GM23248 (cell line): ENCODE data around the gene DUSP10. TPM values are rescaled to one million over a fixed set of nuclear protein-coding genes. Genes with fewer than 3 reads are reported as not detected.

Experiments used
- DNase-seq: peaks from one replicate; pipeline ENCODE4 v3.0.0-alpha.2; 2015
- H2AFZ ChIP-seq: fragments of 200-600 bp; sonication (generic); 2 replicates; pipeline ENCODE4 v1.6.1; 2016; ENCODE audit warnings: antibody characterized with exemption
- H3F3A ChIP-seq: fragments of 200-600 bp; sonication (generic); 2 replicates; pipeline ENCODE4 v1.6.1; 2016; ENCODE audit warnings: mild to moderate bottlenecking, antibody characterized with exemption, mixed run types; ENCODE audit not compliant: insufficient read depth
- H3K27ac ChIP-seq: fragments of 200-600 bp; sonication (generic); 2 replicates; pipeline ENCODE4 v1.5.1; 2016; ENCODE audit warnings: mild to moderate bottlenecking
- H3K27me3 ChIP-seq: fragments of 200-600 bp; sonication (generic); replicated peaks from 2 replicates; pipeline ENCODE4 v1.6.1; 2016; ENCODE audit warnings: mild to moderate bottlenecking; ENCODE audit not compliant: insufficient read depth
- H3K36me3 ChIP-seq: fragments of 200-600 bp; sonication (generic); 2 replicates; pipeline ENCODE4 v1.6.1; 2016; ENCODE audit warnings: low read depth, mild to moderate bottlenecking
- H3K4me1 ChIP-seq: fragments of 200-600 bp; sonication (generic); 2 replicates; pipeline ENCODE4 v1.6.1; 2016; ENCODE audit warnings: mild to moderate bottlenecking; ENCODE audit not compliant: insufficient read depth
- H3K4me2 ChIP-seq: fragments of 200-600 bp; sonication (generic); one replicate; pipeline ENCODE4 v1.6.1; 2016; ENCODE audit warnings: mild to moderate bottlenecking; ENCODE audit not compliant: unreplicated experiment
- H3K4me3 ChIP-seq: fragments of 200-600 bp; sonication (generic); 2 replicates; pipeline ENCODE4 v1.5.1; 2016; ENCODE audit warnings: mild to moderate bottlenecking
- H3K79me2 ChIP-seq: fragments of 200-600 bp; sonication (generic); 2 replicates; pipeline ENCODE4 v1.6.1; 2016; ENCODE audit warnings: mild to moderate bottlenecking; ENCODE audit not compliant: insufficient read depth
- H3K9ac ChIP-seq: fragments of 200-600 bp; sonication (generic); 2 replicates; pipeline ENCODE4 v1.6.1; 2016; ENCODE audit warnings: mild to moderate bottlenecking
- H3K9me2 ChIP-seq: fragments of 200-600 bp; sonication (generic); 2 replicates; pipeline ENCODE4 v1.6.1; 2016; ENCODE audit warnings: mixed run types, mild to moderate bottlenecking, moderate library complexity; ENCODE audit not compliant: insufficient read depth
- H3K9me3 ChIP-seq: fragments of 200-600 bp; sonication (generic); one replicate; pipeline ENCODE4 v1.6.1; 2017; ENCODE audit warnings: low read depth
- H4K20me1 ChIP-seq: fragments of 200-600 bp; sonication (generic); 2 replicates; pipeline ENCODE4 v1.6.0; 2016; ENCODE audit not compliant: insufficient read depth
- EZH2 ChIP-seq: fragments of 200-600 bp; sonication (generic); IDR thresholded peaks from 2 replicates; pipeline ENCODE4 v1.6.1; 2018; ENCODE audit warnings: antibody characterized with exemption, mild to moderate bottlenecking; ENCODE audit not compliant: insufficient read depth, poor library complexity, severe bottlenecking
- EZH2phosphoT487 ChIP-seq: fragments of 200-600 bp; sonication (generic); IDR thresholded peaks from 2 replicates; pipeline ENCODE4 v1.6.1; 2018; ENCODE audit warnings: antibody characterized with exemption, moderate library complexity, mild to moderate bottlenecking, low read depth; ENCODE audit not compliant: insufficient read depth
- WGBS, 2 experiments: methylation state at CpG; one replicate each; pipeline ENCODE4 v1.1.6; 2015 to 2017; ENCODE audit warnings: low lambda C conversion rate in 2 of 2, low coverage in 1 of 2; ENCODE audit errors: missing lambda C conversion rate in 2 of 2; 5-methylcytosine and 5-hydroxymethylcytosine counted together
- in situ Hi-C: fragments of 300-500 bp; cut with MboI; formaldehyde crosslinking; loops from 2 replicates; pipeline ENCODE4 v1.15.0; 2020
- polyA plus RNA-seq: library from polyadenylated mRNA; unstranded; fragments of >200 nt; fragmentation: Nextera tagmentation; extraction: Ambion mirVana; gene quantifications from 2 replicates; pipeline ENCODE4 v1.2.1, GENCODE V29; 2016
- total RNA-seq: library from RNA; depleted of rRNA; stranded (reverse); fragments of >200 nt; shearing (Covaris generic); gene quantifications from 2 replicates; pipeline ENCODE4 v1.2.3, GENCODE V29; 2014

DUSP10 gene
- total and polyA plus RNA-seq, 2 experiments from 2014 or later, result 10.5 to 16.4 TPM

DNA sequence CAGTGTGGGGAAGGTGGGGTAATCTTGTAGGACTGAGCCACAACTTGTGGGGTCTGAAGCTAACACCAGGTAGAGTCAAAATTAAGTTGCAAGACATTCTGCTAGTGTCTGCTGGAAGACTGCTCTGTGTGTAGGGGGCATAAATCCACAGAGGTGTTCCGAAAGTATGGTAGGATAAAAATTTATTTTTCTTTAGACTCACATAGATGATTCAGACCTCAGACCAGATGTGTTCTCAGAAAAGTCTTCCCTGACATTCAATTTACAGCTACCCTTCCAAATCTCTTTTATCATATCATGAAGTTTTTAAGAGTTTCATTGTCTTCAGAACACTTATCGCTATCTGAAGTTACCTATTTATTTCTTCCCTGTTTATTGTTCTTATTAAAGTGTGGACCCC lies 21.3 kb downstream of the DUSP10 start:
- no peak overlapping the region for H3K9ac ChIP-seq
- no peak overlapping the region for H2AFZ ChIP-seq
- WGBS, 2 experiments, result 75 to 77% methylated on average over 2 of the region's 2 CpGs
- no peak overlapping the region for H3K27ac ChIP-seq
- no peaks in the 10 kb centered on the region for H3K9me2 ChIP-seq
- no peaks in the 10 kb centered on the region for H3K27me3 ChIP-seq
- H3K36me3 ChIP-seq, result no peaks in the 10 kb centered on the region
- TF ChIP-seq EZH2phosphoT487 (no peak), EZH2 (no peak)
- H3K4me2 ChIP-seq, result peak overlapping the region; percentile 58
- H3K4me3 ChIP-seq, result no peak overlapping the region
- in situ Hi-C loops, result no loop called here
- DNase-seq, result no peak
- peaks cover 81% of the 10 kb centered on the region for H3K79me2 ChIP-seq
- peaks cover 72% of the 10 kb centered on the region for H3K4me1 ChIP-seq
- H3K9me3 ChIP-seq, result no peaks in the 10 kb centered on the region
- H4K20me1 ChIP-seq, result no peaks in the 10 kb centered on the region
- H3F3A ChIP-seq, result peaks cover 52% of the 10 kb centered on the region

DNA sequence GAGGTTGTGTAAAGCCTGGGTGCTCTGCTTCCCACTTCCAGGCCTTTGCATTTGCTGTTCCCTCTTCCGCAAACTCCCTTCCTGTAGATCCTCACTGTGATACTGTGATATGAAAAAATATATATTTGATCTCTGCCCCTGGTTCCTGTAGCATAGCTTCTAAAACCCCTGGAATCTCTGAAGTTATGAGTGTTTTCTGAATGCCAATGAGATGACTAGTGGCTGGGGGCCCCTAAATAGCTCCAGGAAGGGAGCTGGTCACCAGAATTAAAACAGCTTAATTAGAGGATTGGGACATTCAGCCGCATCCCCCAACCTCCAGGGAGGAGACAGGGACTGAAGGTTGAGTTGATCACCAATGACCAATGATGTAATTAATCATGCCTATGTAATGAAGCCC lies 21.9 kb downstream of the DUSP10 start:
- H3K9ac ChIP-seq, result no peak overlapping the region
- peaks cover 86% of the 10 kb centered on the region for H3K79me2 ChIP-seq
- no peak overlapping the region for H2AFZ ChIP-seq
- no peak overlapping the region for H3K4me3 ChIP-seq
- H3K27me3 ChIP-seq, result no peaks in the 10 kb centered on the region
- peak; percentile 41 for DNase-seq
- 83 to 88% methylated on average over 2 of the region's 2 CpGs for WGBS, 2 experiments
- TF ChIP-seq EZH2 (no peak), EZH2phosphoT487 (no peak)
- peak overlapping the region; percentile 58 for H3K4me2 ChIP-seq
- H3K9me3 ChIP-seq, result no peaks in the 10 kb centered on the region
- no peaks in the 10 kb centered on the region for H4K20me1 ChIP-seq
- H3K4me1 ChIP-seq, result peaks cover 72% of the 10 kb centered on the region
- H3K27ac ChIP-seq, result no peak overlapping the region
- no peaks in the 10 kb centered on the region for H3K36me3 ChIP-seq
- no peaks in the 10 kb centered on the region for H3K9me2 ChIP-seq
- peaks cover 47% of the 10 kb centered on the region for H3F3A ChIP-seq
- in situ Hi-C loops, result no loop called here

DNA sequence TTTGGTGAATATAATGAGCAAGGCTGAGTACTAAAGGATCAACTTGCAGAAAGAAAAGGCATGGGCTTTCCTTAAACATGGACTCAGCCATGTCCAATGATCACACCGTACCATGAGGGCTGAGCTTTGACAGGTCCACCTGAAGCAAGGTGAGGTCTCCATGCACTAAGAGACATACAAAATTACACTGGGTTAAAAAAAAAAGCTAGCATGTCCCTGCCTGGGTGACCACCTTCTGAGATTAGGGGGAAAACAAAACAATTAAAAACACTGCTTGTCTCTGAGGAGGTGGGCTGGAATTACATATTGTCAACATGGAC lies 22.7 kb downstream of the DUSP10 start:
- Histone ChIP-seq H3F3A (peaks cover 41% of the 10 kb centered on the region), H4K20me1 (no peaks in the 10 kb centered on the region), H3K4me2 (peak overlapping the region; percentile 58), H3K79me2 (peaks cover 88% of the 10 kb centered on the region), H3K27ac (peak overlapping the region; percentile 54), H3K9me3 (no peaks in the 10 kb centered on the region), H2AFZ (no peak overlapping the region), H3K4me1 (peaks cover 67% of the 10 kb centered on the region), H3K27me3 (no peaks in the 10 kb centered on the region), H3K4me3 (no peak overlapping the region), H3K36me3 (no peaks in the 10 kb centered on the region), H3K9me2 (no peaks in the 10 kb centered on the region), H3K9ac (no peak overlapping the region)
- DNase-seq, result no peak
- in situ Hi-C loops, result no loop called here
- no peak for TF ChIP-seq EZH2
- no peak for TF ChIP-seq EZH2phosphoT487
- whole genome bisulfite sequencing, 2 experiments, result 91 to 100% methylated on average over 1 of the region's 1 CpG

DNA sequence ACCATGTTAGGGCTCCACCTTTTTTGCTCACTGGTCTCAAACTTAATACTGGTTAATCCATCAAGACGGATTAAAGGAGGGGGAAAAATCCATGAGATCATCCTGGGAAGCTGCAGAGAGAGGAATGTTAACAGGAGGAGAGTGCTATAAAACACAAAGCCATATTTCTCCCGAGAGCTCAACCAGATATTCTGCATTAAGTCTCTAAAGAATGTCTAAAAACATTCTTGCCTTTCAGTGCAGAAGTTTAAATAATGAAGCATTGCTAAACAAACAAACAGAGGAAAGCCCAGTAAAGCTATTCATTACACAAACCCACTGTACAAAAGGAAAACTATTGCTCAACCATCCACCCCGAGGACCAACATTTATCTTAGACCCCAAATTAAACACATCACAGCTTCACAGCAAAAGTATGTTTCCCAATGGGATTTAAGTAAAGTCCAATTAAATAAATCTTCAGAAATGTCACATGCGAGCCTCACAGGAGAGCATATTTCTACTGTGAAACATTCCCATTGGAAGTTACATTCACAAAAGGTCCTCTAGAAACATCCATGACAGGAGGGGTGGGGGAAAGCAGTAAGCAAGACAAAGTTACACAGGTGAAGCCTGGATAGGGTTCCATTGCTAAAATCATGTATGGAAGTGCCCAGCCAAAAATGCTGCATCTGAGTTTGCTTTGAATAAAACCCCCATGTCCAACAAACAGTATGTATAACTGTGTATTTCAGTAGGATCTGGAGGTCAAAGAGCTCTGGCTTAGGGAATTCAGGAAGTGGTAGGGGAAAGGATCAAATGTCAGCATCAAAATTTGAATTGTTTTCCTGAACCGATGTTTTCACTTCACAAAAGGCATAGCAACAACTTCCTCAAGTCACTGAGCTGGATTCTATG lies 23.3 kb downstream of the DUSP10 start:
- Histone ChIP-seq H3F3A (peaks cover 35% of the 10 kb centered on the region), H3K9ac (no peak overlapping the region), H3K79me2 (peaks cover 88% of the 10 kb centered on the region), H3K27ac (peak overlapping the region; percentile 54), H3K36me3 (no peaks in the 10 kb centered on the region), H2AFZ (no peak overlapping the region), H3K4me2 (peak overlapping the region; percentile 58), H3K9me2 (no peaks in the 10 kb centered on the region), H3K4me1 (peaks cover 67% of the 10 kb centered on the region), H4K20me1 (no peaks in the 10 kb centered on the region), H3K27me3 (no peaks in the 10 kb centered on the region), H3K4me3 (peak overlapping the region; percentile 1; the same call in 1 of the 2 replicates), H3K9me3 (no peaks in the 10 kb centered on the region)
- DNase-seq, result peak; percentile 74
- WGBS, 2 experiments, result 1 to 2% methylated on average over 5 of the region's 5 CpGs
- no peak for TF ChIP-seq EZH2
- TF ChIP-seq EZH2phosphoT487, result peak; percentile 99
- in situ Hi-C loops, result no loop called here
